PC-3 (cell line): ENCODE data around the gene CSF1R. TPM values are rescaled to one million over a fixed set of nuclear protein-coding genes. Genes with fewer than 3 reads are reported as not detected.

ENCODE experiments used
- ATAC-seq: fragments of 200-7000 bp; cut with Tn5 transposase; 2 replicates; pipeline ENCODE4 v1.9.1; 2020; ENCODE audit warnings: mild to moderate bottlenecking, moderate library complexity
- BruUV-seq: library from RNA; stranded (reverse); fragments of 400-500 nt; replicated peaks from 2 replicates; lab custom pipeline; 2021; lab: Mats Ljungman, UMichigan
- CTCF ChIA-PET: fragments of 300-600 bp; sonication (Branson Sonifier 250); formaldehyde crosslinking; loops from one replicate; lab custom pipeline; 2022; ENCODE audit warnings: antibody characterized with exemption; lab: Charles Lee
- POLR2A ChIA-PET: fragments of 300-600 bp; sonication (Branson Sonifier 250); formaldehyde crosslinking; loops from one replicate; lab custom pipeline; 2022; ENCODE audit warnings: antibody characterized with exemption; ENCODE audit not compliant: unreplicated experiment; lab: Charles Lee
- DNase-seq: peaks from one replicate; pipeline ENCODE4 v3.0.0-alpha.2; 2015
- H2AFZ ChIP-seq: fragments of 300-600 bp; sonication (generic); 2 replicates; pipeline ENCODE4 v1.6.0; 2016; ENCODE audit warnings: antibody characterized with exemption, low read length
- H3F3A ChIP-seq: fragments of 300-600 bp; sonication (generic); one replicate; pipeline ENCODE4 v1.6.0; 2017; ENCODE audit warnings: antibody characterized with exemption, low read length, control low read depth, mild to moderate bottlenecking; ENCODE audit not compliant: unreplicated experiment
- H3K27ac ChIP-seq: fragments of 300-600 bp; sonication (generic); 2 replicates; pipeline ENCODE4 v1.5.1; 2016; ENCODE audit warnings: mild to moderate bottlenecking, low read length
- H3K27me3 ChIP-seq: fragments of 300-600 bp; sonication (generic); 2 replicates; pipeline ENCODE4 v1.6.1; 2016; ENCODE audit warnings: low read length, mixed read lengths
- H3K36me3 ChIP-seq: fragments of 300-600 bp; sonication (generic); 2 replicates; pipeline ENCODE4 v1.6.1; 2016; ENCODE audit warnings: low read depth, mixed run types, low read length, mixed read lengths
- H3K4me1 ChIP-seq: fragments of 300-600 bp; sonication (generic); 2 replicates; pipeline ENCODE4 v1.5.1; 2016; ENCODE audit warnings: low read length; ENCODE audit not compliant: insufficient read depth
- H3K4me2 ChIP-seq: fragments of 300-600 bp; sonication (generic); 2 replicates; pipeline ENCODE4 v1.6.0; 2016; ENCODE audit warnings: low read length
- H3K4me3 ChIP-seq: fragments of 300-600 bp; sonication (generic); 2 replicates; pipeline ENCODE4 v1.5.1; 2016; ENCODE audit warnings: mild to moderate bottlenecking, low read length, mixed read lengths
- H3K79me2 ChIP-seq: fragments of 300-600 bp; sonication (generic); 2 replicates; pipeline ENCODE4 v1.6.1; 2017; ENCODE audit warnings: low read length, mixed read lengths
- H3K9ac ChIP-seq: fragments of 300-600 bp; sonication (generic); 2 replicates; pipeline ENCODE4 v1.6.0; 2016; ENCODE audit warnings: mild to moderate bottlenecking, low read length
- H3K9me2 ChIP-seq: fragments of 300-600 bp; sonication (generic); replicated peaks from 2 replicates; pipeline ENCODE4 v1.6.1; 2016; ENCODE audit warnings: mixed run types, low read length, mixed read lengths
- H3K9me3 ChIP-seq: fragments of 300-600 bp; sonication (generic); 2 replicates; pipeline ENCODE4 v1.6.1; 2016; ENCODE audit warnings: low read length, mixed read lengths
- H4K20me1 ChIP-seq: fragments of 300-600 bp; sonication (generic); 2 replicates; pipeline ENCODE4 v1.6.1; 2016; ENCODE audit warnings: low read length, mixed read lengths
- EZH2 ChIP-seq: fragments of 300-600 bp; sonication (generic); IDR thresholded peaks from one replicate; pipeline ENCODE4 v1.6.1; 2017; ENCODE audit warnings: antibody characterized with exemption, mild to moderate bottlenecking, low read length; ENCODE audit not compliant: unreplicated experiment
- EZH2phosphoT487 ChIP-seq: fragments of 300-600 bp; sonication (generic); IDR thresholded peaks from 2 replicates; pipeline ENCODE4 v1.6.1; 2018; ENCODE audit warnings: mild to moderate bottlenecking, antibody characterized with exemption, low read length, borderline replicate concordance
- intact Hi-C: fragments of 100-400 bp; cut with micrococcal nuclease; formaldehyde crosslinking; loops from 2 replicates; pipeline ENCODE4 v1.9.0; 2023
- total RNA-seq: library from RNA; depleted of rRNA; stranded (reverse); fragments of >200 nt; gene quantifications from 2 replicates; pipeline ENCODE4 v1.2.3, GENCODE V29; 2014
- TF ChIP-seq, protein P1 (sequence below): fragments of 300-600 bp; sonication (generic); conservative IDR thresholded peaks from 2 replicates; pipeline ENCODE4 v1.5.1; 2017; ENCODE audit warnings: antibody characterized with exemption, low read depth, mild to moderate bottlenecking, low read length

The CSF1R gene
- total RNA-seq, 1 experiment from 2014 or later = not detected

GRCh38 chr5:150015415-150015814 is 70.9 kb downstream of the CSF1R start:
- H3K27me3 ChIP-seq = no peaks in the 10 kb centered on the region
- no peak overlapping the region for H3K27ac ChIP-seq
- H3K9me3 ChIP-seq = no peaks in the 10 kb centered on the region
- ATAC-seq (no peak), DNase-seq (no peak)
- ChIA-PET POLR2A (no interaction called here), CTCF (interaction anchor here (0.5 kb wide), 1 partner anchor 9 kb away, joined by 3 read pairs; no protein-coding TSS in a partner anchor)
- TF ChIP-seq, protein P1, sequence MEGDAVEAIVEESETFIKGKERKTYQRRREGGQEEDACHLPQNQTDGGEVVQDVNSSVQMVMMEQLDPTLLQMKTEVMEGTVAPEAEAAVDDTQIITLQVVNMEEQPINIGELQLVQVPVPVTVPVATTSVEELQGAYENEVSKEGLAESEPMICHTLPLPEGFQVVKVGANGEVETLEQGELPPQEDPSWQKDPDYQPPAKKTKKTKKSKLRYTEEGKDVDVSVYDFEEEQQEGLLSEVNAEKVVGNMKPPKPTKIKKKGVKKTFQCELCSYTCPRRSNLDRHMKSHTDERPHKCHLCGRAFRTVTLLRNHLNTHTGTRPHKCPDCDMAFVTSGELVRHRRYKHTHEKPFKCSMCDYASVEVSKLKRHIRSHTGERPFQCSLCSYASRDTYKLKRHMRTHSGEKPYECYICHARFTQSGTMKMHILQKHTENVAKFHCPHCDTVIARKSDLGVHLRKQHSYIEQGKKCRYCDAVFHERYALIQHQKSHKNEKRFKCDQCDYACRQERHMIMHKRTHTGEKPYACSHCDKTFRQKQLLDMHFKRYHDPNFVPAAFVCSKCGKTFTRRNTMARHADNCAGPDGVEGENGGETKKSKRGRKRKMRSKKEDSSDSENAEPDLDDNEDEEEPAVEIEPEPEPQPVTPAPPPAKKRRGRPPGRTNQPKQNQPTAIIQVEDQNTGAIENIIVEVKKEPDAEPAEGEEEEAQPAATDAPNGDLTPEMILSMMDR = no peak
- no peak for TF ChIP-seq EZH2
- TF ChIP-seq EZH2phosphoT487 = no peak
- peaks cover 45% of the 10 kb centered on the region for H3K79me2 ChIP-seq
- peaks cover 84% of the 10 kb centered on the region for H3K36me3 ChIP-seq
- peaks cover 13% of the 10 kb centered on the region for H4K20me1 ChIP-seq
- H2AFZ ChIP-seq = no peak overlapping the region
- peaks cover 30% of the 10 kb centered on the region for H3K4me1 ChIP-seq
- H3K4me2 ChIP-seq = no peak overlapping the region
- BruUV-seq = no TSS peak
- H3K4me3 ChIP-seq = no peak overlapping the region
- H3F3A ChIP-seq = peaks cover 12% of the 10 kb centered on the region
- intact Hi-C loops = no loop called here
- H3K9ac ChIP-seq = no peak overlapping the region
- H3K9me2 ChIP-seq = no peaks in the 10 kb centered on the region

DNA sequence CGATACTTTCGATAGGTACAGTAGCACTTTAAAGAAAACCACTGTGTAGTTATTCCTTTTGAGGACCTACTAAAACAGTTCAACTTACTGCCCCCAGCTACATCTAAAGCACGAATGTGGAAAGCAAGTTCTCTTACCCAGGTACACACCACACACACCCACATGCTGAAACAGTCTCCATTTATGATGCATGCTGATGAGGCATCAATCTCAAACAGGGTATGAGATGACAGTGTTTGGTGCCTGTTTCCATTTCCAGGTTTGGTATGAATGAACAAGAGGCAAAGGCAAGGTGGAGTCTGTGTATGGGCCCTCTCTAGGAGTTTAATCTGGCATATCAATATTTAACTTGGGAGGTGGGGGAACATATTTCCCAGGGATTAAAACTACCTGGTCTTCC is 71.9 kb downstream of the CSF1R start:
- no peak overlapping the region for H3K9ac ChIP-seq
- BruUV-seq = no TSS peak
- peaks cover 42% of the 10 kb centered on the region for H3K79me2 ChIP-seq
- H3K36me3 ChIP-seq = peaks cover 83% of the 10 kb centered on the region
- H2AFZ ChIP-seq = no peak overlapping the region
- no peak overlapping the region for H3K27ac ChIP-seq
- POLR2A ChIA-PET = no interaction called here
- peaks cover 23% of the 10 kb centered on the region for H3K4me1 ChIP-seq
- H4K20me1 ChIP-seq = peaks cover 13% of the 10 kb centered on the region
- DNase-seq = no peak
- H3K27me3 ChIP-seq = no peaks in the 10 kb centered on the region
- H3F3A ChIP-seq = peaks cover 12% of the 10 kb centered on the region
- intact Hi-C loops = no loop called here
- ATAC-seq = no peak
- no peaks in the 10 kb centered on the region for H3K9me2 ChIP-seq
- H3K4me2 ChIP-seq = no peak overlapping the region
- TF ChIP-seq, protein P1 = no peak
- TF ChIP-seq EZH2phosphoT487 (no peak), EZH2 (no peak)
- H3K9me3 ChIP-seq = no peaks in the 10 kb centered on the region
- H3K4me3 ChIP-seq = no peak overlapping the region
- CTCF ChIA-PET = no interaction called here

GRCh38 chr5:150013931-150014330 is 72.4 kb downstream of the CSF1R start:
- Histone ChIP-seq H3K27me3 (no peaks in the 10 kb centered on the region), H3K9ac (no peak overlapping the region), H3K4me3 (no peak overlapping the region), H3K4me2 (no peak overlapping the region), H3K9me2 (no peaks in the 10 kb centered on the region), H3K9me3 (no peaks in the 10 kb centered on the region), H2AFZ (no peak overlapping the region), H3K4me1 (peaks cover 23% of the 10 kb centered on the region), H3K36me3 (peaks cover 83% of the 10 kb centered on the region), H3F3A (peaks cover 12% of the 10 kb centered on the region), H4K20me1 (peaks cover 13% of the 10 kb centered on the region), H3K79me2 (peaks cover 41% of the 10 kb centered on the region), H3K27ac (no peak overlapping the region)
- intact Hi-C loops = no loop called here
- TF ChIP-seq EZH2phosphoT487 = no peak
- TF ChIP-seq, protein P1 = no peak
- no peak for TF ChIP-seq EZH2
- ATAC-seq (no peak), DNase-seq (no peak)
- CTCF ChIA-PET = no interaction called here
- no TSS peak for BruUV-seq
- POLR2A ChIA-PET = no interaction called here
